Endodermal cell (in vitro differentiated cells): Measurements from ENCODE around the gene RNF150. TPM values are rescaled to one million over a fixed set of nuclear protein-coding genes. Genes with fewer than 3 reads are reported as not detected.
A peak's percentile ranks its signal among the peaks of the same experiment; 100 is the strongest.

ENCODE experiments used
- DNase-seq: peaks from one replicate; pipeline ENCODE4 v3.0.0-alpha.2; 2017
- H3K27ac ChIP-seq: 2 replicates; pipeline ENCODE4 v1.5.1; 2013; ENCODE audit warnings: mild to moderate bottlenecking, low read depth, low read length, moderate library complexity
- H3K27me3 ChIP-seq: 2 replicates; pipeline ENCODE4 v1.6.1; 2013; ENCODE audit warnings: mild to moderate bottlenecking, low read length, moderate library complexity; ENCODE audit not compliant: insufficient read depth, control insufficient read depth, poor library complexity, severe bottlenecking
- H3K36me3 ChIP-seq: 2 replicates; pipeline ENCODE4 v1.7.0; 2013; ENCODE audit warnings: mild to moderate bottlenecking, low read length, moderate library complexity; ENCODE audit not compliant: control insufficient read depth, insufficient read depth
- H3K4me1 ChIP-seq: one replicate; pipeline ENCODE4 v1.7.0; 2013; ENCODE audit warnings: low read length; ENCODE audit not compliant: control insufficient read depth, insufficient read depth
- H3K4me3 ChIP-seq: 2 replicates; pipeline ENCODE4 v1.5.1; 2013; ENCODE audit warnings: mild to moderate bottlenecking, low read length, moderate library complexity
- H3K9ac ChIP-seq: 2 replicates; pipeline ENCODE4 v1.6.1; 2013; ENCODE audit warnings: mild to moderate bottlenecking, low read length, moderate library complexity; ENCODE audit not compliant: poor library complexity, severe bottlenecking; ENCODE audit errors: extremely low read depth
- H3K9me3 ChIP-seq: 2 replicates; pipeline ENCODE4 v1.6.1; 2013; ENCODE audit warnings: mild to moderate bottlenecking, low read length, moderate library complexity; ENCODE audit not compliant: control insufficient read depth
- H3K27ac Mint-ChIP-seq: 2 replicates; pipeline ENCODE4 v1.8.0; 2020; ENCODE audit warnings: mixed read lengths
- H3K27me3 Mint-ChIP-seq: 2 replicates; pipeline ENCODE4 v1.8.0; 2021; ENCODE audit warnings: mild to moderate bottlenecking, mixed read lengths; ENCODE audit not compliant: insufficient read depth
- H3K36me3 Mint-ChIP-seq: 2 replicates; pipeline ENCODE4 v1.8.0; 2020; ENCODE audit warnings: low read depth, mixed read lengths
- H3K4me1 Mint-ChIP-seq: 2 replicates; pipeline ENCODE4 v1.8.0; 2020; ENCODE audit warnings: mixed read lengths
- H3K4me3 Mint-ChIP-seq: 2 replicates; pipeline ENCODE4 v1.8.0; 2020; ENCODE audit warnings: mild to moderate bottlenecking, moderate library complexity, mixed read lengths
- H3K9me3 Mint-ChIP-seq: 2 replicates; pipeline ENCODE4 v1.8.0; 2020; ENCODE audit warnings: mild to moderate bottlenecking, mixed read lengths
- WGBS, 2 experiments: methylation state at CpG; one replicate each; pipeline versions ENCODE4 v1.1.5 to v1.1.7; 2013; ENCODE audit warnings: missing lambda C conversion rate in 2 of 2, mixed read lengths in 1 of 2; ENCODE audit not compliant: insufficient coverage in 1 of 2, insufficient read length in 1 of 2; 5-methylcytosine and 5-hydroxymethylcytosine counted together
- total RNA-seq, 2 donors: library from RNA; stranded (reverse); fragmentation: NEBNext Ultra II Directional in 1 of 2; extraction: Animal tissue kit (Norgen Biotek cat#: 25700) in 1 of 2; gene quantifications; 2 replicates in 1 of 2; 3 replicates in 1 of 2; pipeline ENCODE4 v1.2.1, GENCODE V29; 2021
- TF ChIP-seq, protein P1 (sequence below): fragments of 200-600 bp; sonication (generic); conservative IDR thresholded peaks from 2 replicates; pipeline ENCODE4 v1.5.0; 2021; ENCODE audit warnings: antibody characterized with exemption, mild to moderate bottlenecking

Gene RNF150
- total RNA-seq, 2 donors from 2014 or later: 8.2 to 10.4 TPM

DNA sequence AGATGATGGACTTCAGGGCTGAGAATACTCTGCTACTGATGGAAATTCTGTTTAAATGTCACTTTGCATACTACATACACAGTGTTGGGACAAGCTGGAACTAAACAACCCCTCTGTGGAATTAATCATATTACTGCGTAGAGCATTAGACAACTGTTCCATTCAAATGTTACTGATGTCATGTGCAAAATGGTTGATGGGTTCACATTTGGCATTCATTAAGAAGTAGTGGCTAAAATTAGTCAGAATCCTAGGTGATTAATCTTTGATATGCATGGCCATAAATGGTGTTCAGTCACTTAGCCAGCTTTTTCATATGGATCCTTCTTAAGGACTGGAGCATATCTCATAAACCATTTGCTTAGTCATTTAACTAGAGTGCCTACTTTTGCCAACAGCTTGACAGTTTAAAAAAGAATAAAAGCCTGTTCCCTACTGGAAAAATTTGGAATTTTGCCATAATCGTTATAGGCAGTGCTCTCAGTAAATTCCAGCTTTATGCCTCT lies 105.2 kb downstream of the RNF150 start:
- TF ChIP-seq, protein P1, sequence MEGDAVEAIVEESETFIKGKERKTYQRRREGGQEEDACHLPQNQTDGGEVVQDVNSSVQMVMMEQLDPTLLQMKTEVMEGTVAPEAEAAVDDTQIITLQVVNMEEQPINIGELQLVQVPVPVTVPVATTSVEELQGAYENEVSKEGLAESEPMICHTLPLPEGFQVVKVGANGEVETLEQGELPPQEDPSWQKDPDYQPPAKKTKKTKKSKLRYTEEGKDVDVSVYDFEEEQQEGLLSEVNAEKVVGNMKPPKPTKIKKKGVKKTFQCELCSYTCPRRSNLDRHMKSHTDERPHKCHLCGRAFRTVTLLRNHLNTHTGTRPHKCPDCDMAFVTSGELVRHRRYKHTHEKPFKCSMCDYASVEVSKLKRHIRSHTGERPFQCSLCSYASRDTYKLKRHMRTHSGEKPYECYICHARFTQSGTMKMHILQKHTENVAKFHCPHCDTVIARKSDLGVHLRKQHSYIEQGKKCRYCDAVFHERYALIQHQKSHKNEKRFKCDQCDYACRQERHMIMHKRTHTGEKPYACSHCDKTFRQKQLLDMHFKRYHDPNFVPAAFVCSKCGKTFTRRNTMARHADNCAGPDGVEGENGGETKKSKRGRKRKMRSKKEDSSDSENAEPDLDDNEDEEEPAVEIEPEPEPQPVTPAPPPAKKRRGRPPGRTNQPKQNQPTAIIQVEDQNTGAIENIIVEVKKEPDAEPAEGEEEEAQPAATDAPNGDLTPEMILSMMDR: no peak
- H3K36me3 Mint-ChIP-seq: no peaks in the 10 kb centered on the region
- 96 to 100% methylated on average over 2 of the region's 2 CpGs for WGBS, 2 experiments
- H3K27ac Mint-ChIP-seq: no peak overlapping the region
- Histone ChIP-seq H3K9me3 (no peaks in the 10 kb centered on the region), H3K36me3 (no peaks in the 10 kb centered on the region), H3K9ac (no peak overlapping the region), H3K4me3 (no peak overlapping the region), H3K27me3 (no peaks in the 10 kb centered on the region), H3K27ac (no peak overlapping the region), H3K4me1 (no peaks in the 10 kb centered on the region)
- H3K4me1 Mint-ChIP-seq: no peaks in the 10 kb centered on the region
- H3K4me3 Mint-ChIP-seq: no peak overlapping the region
- H3K9me3 Mint-ChIP-seq: no peaks in the 10 kb centered on the region
- DNase-seq: no peak
- H3K27me3 Mint-ChIP-seq: no peaks in the 10 kb centered on the region

DNA sequence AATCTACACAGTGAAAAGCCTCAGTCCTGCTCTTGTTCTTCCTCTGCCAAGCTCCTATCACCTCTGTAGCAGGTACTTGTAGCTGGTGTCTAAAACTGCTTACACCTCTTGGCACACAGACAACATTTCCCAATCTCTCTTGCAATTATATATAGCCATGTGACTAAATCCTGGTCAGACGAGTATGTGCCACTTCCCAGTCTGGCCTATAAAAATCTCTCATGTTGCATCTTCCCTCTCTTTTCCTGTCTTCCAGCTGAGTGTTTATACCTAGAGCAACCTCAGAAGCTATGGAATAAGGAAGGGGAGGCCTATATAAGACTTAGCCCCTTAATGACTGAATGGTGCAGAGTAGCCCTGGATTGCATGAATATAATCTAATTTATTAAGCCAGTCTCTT lies 105.8 kb downstream of the RNF150 start:
- no peak for DNase-seq

DNA sequence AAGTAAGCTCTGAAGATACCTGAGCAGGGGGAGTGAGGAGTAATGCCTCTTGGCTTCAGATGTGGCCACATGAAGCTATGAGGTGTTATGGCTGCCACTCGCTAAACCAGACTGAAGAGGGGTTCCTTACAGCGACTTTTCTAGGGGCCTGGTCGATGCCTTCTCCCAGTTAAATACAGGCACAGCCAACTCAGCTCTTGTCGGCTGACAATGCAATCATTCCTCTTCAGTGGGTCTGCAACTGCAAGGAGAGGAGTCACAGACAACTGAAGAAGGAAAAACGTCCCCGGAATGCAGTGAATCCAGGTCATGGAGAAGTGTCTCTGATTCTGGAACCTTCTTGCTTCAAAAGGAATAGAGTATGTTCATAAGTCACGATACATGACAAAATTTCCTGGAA lies 106.4 kb downstream of the RNF150 start:
- Histone ChIP-seq H3K9me3 (no peaks in the 10 kb centered on the region), H3K9ac (no peak overlapping the region), H3K4me3 (no peak overlapping the region), H3K4me1 (no peaks in the 10 kb centered on the region), H3K36me3 (no peaks in the 10 kb centered on the region), H3K27ac (no peak overlapping the region), H3K27me3 (no peaks in the 10 kb centered on the region)
- H3K4me3 Mint-ChIP-seq: no peak overlapping the region
- 79 to 91% methylated on average over 4 to 7 of the region's 7 CpGs for WGBS, 2 experiments
- no peaks in the 10 kb centered on the region for H3K9me3 Mint-ChIP-seq
- DNase-seq: no peak
- no peaks in the 10 kb centered on the region for H3K36me3 Mint-ChIP-seq
- H3K27me3 Mint-ChIP-seq: no peaks in the 10 kb centered on the region
- H3K4me1 Mint-ChIP-seq: no peaks in the 10 kb centered on the region
- peak overlapping the region; percentile 22 for H3K27ac Mint-ChIP-seq
- TF ChIP-seq, protein P1: no peak

More for the DNA sequence above, 105.8 kb downstream of the RNF150 start:
- Mint-ChIP-seq H3K27ac (no peak overlapping the region), H3K4me3 (no peak overlapping the region), H3K27me3 (no peaks in the 10 kb centered on the region), H3K36me3 (no peaks in the 10 kb centered on the region), H3K4me1 (no peaks in the 10 kb centered on the region), H3K9me3 (no peaks in the 10 kb centered on the region)
- no peaks in the 10 kb centered on the region for H3K27me3 ChIP-seq
- TF ChIP-seq, protein P1: no peak
- no peak overlapping the region for H3K4me3 ChIP-seq
- 86 to 94% methylated on average over 1 of the region's 1 CpG for WGBS, 2 experiments
- no peaks in the 10 kb centered on the region for H3K36me3 ChIP-seq
- no peaks in the 10 kb centered on the region for H3K9me3 ChIP-seq
- H3K4me1 ChIP-seq: no peaks in the 10 kb centered on the region
- no peak overlapping the region for H3K27ac ChIP-seq
- no peak overlapping the region for H3K9ac ChIP-seq
